HG03469 (cell line): ENCODE data around the gene SPTBN4.
"Not testable (repeated sequence)": the region's sequence is repeated elsewhere in the genome, so short reads cannot be mapped to it uniquely, and the experiment has no call there.

ENCODE experiments used
- ATAC-seq: cut with Tn5 transposase; IDR thresholded peaks from one replicate; pipeline ENCODE4 v1.9.1; 2021; ENCODE audit warnings: mild to moderate bottlenecking, moderate library complexity, moderate number of reproducible peaks; ENCODE audit not compliant: unreplicated experiment

Gene SPTBN4

DNA sequence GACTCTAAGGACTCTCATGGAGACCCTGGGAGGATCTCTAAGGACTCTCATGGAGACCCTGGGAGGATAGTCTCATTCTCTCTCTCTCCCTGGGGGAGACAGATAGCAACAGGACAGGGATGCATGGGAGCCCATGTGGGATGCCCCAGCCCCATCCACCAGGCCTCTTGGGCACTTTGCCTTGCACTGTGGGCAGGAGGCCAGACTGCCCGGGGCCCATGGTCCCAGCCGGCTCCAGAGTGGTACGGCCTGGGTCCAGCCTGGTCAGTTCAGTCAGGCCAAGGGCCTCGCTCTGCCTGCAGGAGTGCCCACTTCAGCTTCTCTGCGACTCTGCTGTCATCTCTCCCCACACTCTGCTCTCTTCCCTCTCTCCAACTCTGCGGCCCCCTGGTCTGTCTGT is 61.3 kb downstream of the SPTBN4 start:
- no peak for ATAC-seq

DNA sequence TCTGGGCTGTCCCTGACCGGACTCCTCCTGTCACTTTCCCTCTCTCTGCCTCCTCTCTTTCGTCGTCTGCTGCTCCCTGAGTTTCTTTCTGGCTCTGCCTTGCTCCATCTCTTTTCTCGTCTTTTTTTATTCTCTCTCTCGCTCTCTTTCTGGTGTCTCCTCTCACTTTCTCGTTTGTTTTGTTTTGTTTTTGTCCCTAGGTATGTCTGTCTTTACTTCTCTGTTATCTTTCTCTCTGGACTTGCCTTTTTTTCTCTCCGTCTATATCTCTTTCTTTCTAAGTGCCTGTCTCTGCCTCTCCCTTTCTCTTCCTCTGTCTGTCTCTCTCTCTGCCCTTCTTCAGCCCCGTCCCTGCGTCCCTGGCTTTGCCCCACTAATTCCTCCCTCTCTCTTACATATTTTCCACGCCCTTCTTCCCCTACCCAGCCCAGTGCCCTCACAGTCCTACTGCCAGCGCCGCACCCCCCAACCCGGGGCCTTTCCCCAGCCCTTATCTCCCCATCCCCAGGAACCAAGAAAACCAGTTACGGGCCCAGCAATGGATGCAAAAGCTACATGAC is 61.8 kb downstream of the SPTBN4 start:
- ATAC-seq, result no peak

DNA sequence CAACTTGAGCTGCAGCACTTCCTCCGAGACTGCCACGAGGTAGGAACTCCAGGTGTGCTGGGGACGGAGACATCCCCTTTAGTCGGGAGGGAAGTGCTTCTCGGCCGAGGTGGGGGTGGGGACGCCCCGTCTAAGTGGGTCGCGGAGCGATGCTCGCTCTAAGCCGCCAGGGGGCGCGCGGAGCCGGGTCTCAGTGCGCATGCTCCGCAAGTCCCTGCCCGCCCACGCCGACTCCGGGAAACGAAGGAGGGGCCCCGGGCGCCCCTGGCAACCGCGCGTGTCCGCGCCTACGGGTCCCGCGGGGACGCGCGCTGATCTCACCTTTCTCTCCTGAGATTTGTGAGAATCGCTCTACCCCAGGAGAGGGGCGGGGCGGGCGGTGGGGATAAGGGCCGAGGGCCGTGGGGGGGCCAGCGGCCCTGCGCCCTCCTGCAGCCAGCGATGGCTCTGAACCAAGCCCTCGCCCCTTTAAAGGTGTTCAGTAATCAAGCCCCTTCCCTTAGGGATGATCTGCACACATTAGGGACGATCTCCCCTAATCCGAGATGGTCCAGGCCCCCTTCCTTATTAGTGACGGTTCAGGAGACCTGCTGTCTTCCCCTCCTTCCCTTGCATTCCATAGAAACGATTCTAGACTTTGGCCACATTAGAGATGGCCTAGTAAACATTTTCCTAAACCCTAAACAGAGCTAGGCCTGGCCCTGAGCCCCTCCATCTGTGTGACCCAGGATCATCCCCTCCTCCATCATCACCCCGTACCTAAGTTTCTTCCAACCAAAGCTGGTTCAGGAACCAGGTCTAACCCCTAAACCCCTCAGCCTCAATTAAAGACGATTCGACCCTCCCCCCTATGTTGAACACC is 62.5 kb downstream of the SPTBN4 start:
- no peak for ATAC-seq

DNA sequence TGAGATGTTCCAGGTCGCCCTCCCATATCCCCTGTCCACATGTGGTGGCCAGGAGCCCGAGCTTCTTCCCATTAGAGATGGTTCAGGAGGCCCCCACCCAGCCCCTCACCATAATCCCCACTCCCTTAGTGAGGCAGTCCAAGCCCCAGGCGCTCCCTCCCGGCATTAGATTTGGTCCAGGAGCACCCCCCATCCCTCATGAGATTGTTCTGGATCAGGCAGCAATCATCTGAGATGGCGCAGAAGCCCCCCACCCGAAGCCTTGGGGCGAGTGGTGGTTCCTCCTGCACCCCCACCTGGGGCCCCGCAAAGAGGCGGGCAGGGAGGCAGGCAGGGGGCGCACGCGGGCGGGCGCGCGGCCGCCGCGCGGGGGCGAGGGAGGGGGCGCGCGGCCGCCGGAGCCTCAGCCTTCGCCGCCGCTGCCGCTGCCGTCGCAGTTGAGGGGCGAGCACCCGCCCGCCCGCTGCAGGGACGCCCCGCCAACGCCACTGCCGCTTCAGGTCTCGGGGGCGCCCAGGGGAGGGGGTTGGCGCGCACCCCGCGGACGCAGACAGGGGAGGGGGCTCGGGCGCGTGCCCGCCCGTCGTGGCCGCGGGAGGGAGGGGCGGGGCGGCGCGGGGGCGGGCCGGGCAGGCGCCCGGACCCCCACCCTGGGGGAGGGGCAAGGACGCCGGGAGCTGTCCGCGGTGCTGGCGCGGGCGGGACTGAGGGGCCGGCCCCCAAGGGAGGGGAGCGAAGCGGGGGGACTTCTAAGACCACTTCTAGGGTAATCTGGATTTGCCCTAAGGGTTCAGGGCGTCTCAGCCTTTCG is 63.5 kb downstream of the SPTBN4 start:
- no peak for ATAC-seq

DNA sequence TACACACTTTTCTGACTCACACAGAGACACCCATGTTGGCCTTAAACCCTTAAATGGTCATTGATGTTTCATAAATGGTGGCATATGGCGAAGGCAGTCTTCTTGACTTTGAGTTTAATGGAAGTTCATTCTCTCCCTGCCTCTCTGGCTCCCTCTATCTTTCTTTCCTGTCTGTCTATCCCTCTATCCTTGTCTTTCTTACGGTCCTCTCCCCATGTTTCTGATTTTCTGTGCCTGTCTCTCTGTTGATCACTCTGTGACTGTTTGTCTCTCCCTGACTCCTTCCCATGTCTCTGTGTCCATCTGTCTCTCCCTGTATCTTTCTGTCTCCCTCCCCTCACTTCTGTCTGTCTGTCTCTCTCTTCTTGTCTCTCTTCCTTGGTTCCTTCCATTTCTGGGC is 66.7 kb downstream of the SPTBN4 start:
- ATAC-seq, result no peak

DNA sequence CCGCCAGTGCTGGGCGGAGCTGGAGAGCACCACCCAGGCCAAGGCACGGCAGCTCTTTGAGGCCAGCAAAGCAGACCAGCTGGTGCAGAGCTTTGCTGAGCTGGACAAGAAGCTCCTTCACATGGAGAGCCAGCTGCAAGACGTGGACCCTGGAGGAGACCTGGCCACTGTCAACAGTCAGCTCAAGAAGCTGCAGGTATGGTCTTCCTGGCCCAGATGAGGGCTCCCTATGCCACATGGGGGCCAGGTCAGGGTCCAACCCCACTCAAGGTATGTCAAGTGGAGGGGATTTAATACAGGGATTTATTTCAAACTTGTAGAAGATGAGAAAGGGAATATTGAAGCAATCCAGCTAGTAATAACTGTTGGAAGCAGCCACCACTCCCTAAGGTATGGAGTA is 67.3 kb downstream of the SPTBN4 start:
- no peak for ATAC-seq

DNA sequence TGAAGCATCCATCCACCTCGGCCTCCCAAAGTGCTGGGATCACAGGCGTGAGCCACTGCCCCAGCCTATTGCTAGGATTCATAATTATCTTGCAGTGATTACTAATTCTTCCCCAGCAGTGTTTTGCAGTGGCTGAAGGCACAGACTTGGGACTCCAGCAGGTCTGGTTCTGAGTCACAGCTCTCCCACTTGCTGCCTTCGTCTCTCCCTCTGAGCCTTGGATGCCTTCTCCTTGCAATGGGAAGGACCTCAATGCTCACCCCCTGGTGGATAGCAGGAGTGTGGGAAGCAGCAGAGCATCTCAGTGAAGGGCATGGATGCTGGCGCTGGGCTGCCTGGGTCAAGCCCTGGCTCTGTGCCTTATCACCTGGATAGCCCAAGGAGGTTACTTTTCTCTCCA is 72.3 kb downstream of the SPTBN4 start:
- no peak for ATAC-seq

DNA sequence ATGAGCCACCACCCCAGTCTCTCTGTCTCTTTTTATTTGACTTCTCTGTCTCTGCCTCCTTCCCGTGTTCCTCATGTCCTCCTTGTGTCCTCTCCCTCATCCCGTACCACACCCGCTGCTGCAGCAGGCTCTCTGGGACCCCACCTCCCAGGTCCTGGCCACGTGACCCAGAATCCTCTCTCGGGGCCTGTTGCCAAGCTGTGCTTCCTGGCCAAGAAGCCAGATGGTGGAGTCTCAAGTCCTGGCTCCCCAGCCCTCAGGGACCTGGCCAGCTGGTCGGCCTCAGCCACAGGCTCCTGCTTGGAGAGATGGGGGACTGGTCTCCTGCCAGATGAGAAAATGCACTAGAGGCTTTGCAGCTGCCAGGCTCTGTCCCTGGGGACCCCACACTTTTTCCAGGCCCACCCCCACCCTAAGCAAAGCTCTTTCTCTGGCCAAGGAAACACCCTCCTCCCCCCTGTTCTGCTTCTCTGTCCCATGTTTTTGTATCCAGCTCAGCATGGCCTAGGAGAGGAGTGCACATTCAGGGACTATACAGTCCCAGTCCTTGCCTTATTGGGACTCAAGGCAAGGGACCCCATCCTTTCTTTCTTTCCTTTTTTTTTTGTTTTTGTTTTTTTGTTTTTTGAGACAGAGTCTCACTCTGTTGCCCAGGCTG is 75.5 kb downstream of the SPTBN4 start:
- ATAC-seq, result no peak

DNA sequence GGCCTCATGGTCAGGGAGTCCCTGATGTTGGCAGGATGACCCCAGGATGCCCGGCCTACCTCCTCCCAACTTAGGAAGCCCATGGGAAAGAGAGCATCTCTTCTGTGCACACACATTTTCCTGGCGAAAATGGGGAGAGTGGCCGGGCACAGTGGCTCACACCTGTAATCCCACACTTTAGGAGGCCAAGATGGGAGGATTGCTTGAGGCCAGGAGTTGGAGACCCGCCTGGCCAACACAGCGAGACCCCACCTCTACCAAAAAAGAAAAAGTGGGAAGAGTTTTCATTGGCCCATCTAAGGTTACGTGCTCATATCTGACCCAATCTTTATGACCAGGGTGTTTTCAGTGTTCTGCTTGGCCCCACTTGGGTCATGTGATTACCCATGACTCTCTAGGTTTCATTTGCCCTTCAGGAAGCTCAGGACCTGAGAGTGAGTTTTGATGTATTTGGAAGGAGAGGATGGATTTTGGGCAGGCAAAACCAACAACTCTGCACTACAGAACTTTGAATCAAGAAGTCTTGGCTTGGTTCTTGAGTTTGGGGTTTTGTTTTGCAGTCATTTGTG is 76.3 kb downstream of the SPTBN4 start:
- ATAC-seq, result no peak

DNA sequence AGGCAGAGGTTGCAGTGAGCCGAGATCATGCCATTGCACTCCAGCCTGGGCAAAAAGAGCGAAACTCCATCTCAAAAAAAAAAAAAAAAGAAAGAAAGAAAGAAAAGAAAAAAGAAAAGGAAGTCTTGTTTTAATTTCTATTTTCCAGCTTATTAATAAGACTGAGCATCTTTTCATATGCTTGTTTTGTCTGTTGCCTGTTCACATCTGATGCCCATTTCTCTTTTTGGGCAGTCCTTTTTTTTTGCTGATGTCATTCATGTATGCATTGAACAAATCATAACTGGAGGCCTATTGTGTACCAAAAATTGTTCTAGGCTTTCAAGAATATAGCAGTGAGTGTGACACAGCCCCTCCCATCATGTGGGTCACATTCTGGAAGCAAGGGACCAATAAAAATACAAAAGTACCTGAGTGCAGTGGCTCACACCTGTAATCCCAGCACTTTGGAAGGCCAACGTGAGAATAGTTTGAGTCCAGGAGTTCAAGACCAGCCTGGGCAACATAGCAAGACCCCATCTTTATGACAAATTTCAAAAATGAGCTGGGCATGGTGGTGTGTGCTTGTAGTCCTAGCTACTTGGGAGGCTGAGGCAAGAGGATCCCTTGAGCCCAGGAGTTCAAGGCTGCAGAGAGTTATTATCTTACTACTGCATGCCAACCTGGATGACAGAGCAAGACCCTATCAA is 79.5 kb downstream of the SPTBN4 start:
- not testable (repeated sequence) for ATAC-seq

DNA sequence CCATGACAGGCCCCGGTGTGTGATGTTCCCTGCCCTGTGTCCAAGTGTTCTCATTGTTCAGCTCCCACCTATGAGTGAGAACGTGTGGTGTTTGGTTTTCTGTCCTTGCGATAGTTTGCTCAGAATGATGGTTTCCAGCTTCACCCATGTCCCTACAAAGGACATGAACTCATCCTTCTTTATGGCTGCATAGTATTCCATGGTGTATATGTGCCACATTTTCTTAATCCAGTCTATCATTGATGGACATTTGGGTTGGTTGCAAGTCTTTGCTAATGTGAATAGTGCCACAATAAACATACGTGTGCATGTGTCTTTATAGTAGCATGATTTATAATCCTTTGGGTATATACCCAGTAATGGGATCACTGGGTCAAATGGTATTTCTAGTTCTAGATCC is 80.4 kb downstream of the SPTBN4 start:
- ATAC-seq, result not testable (repeated sequence)

DNA sequence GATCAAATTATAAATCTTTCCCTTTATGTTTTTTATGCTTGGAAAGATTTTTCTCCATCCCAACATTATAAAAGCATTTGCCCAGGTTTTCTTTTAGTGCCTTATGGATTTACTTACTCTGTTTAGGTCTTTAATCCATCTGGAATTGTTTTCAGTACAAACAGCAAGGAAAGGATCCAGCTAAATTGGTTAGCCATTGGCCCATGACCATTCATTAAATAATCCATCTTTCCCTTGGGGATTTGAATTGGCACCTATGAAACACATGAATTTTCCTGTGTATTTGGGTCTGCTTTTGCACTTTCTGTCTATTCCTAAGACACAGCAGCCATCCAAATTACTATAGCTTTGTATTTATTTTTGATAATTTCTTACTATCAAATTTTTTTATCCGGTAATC is 81.0 kb downstream of the SPTBN4 start:
- no peak for ATAC-seq

DNA sequence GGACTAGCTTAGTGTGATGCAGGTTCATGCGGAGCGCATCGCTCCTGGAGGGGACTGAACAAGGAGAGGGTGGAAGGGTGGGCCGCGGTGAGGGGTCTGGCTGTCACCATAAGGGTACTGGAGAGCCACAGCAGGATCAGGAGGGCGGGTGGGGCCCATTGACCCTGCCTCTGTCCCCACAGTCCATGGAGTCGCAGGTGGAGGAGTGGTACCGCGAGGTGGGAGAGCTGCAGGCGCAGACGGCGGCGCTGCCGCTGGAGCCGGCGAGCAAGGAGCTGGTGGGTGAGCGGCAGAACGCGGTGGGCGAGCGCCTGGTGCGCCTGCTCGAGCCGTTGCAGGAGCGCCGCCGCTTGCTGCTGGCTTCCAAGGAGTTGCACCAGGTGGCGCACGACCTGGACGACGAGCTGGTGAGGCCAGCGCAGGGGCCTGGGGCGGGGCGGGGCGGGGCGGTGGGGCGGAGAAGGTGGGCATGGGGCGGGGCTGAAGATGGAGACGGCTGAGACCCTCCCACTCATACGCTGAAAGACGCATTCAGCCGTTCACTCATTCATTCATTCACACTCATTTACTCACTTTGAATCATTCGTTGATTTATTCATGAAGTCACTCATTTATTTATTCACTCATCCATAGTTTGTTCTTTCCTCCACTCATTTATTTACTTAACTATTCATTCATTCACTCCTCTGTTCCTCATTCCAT is 82.4 kb downstream of the SPTBN4 start:
- no peak for ATAC-seq

DNA sequence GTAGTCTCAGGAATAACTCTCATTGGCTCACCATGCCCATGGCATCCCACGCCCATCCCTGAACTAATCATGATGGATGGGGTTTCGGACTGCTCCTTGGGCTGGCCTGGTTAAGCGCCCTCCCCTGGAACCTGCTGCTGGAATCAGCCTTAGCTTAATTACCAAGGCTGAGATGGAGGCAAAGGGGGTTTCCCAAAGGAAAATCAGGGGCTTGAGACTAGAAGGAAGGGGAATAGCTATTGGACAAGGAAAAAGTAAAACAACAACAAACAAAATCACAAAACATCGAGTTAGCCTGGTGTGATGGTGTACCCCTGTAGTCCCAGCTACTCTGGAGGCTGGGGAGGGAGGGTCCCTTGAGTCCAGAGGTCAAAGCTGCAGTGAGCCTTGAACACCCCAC is 84.2 kb downstream of the SPTBN4 start:
- no peak for ATAC-seq

DNA sequence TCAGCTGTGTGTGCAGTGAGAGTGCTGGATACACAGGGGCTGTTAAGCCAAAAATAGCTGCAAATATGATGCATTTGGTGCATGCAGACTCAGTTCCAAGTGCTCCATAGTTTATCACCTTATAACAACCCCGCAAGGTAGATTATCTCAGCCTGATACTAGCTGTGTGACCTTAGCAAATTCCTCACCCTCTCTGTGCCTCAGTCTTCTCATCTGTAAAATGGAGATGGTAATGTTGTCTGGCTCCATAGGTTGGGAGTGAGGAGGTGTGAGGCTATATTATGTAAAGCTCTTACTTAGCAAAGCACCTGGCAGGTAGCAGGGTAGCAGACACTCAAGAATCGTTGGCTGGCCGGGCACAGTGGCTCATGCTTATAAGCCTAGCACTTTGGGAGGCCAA is 86.0 kb downstream of the SPTBN4 start:
- ATAC-seq, result no peak

DNA sequence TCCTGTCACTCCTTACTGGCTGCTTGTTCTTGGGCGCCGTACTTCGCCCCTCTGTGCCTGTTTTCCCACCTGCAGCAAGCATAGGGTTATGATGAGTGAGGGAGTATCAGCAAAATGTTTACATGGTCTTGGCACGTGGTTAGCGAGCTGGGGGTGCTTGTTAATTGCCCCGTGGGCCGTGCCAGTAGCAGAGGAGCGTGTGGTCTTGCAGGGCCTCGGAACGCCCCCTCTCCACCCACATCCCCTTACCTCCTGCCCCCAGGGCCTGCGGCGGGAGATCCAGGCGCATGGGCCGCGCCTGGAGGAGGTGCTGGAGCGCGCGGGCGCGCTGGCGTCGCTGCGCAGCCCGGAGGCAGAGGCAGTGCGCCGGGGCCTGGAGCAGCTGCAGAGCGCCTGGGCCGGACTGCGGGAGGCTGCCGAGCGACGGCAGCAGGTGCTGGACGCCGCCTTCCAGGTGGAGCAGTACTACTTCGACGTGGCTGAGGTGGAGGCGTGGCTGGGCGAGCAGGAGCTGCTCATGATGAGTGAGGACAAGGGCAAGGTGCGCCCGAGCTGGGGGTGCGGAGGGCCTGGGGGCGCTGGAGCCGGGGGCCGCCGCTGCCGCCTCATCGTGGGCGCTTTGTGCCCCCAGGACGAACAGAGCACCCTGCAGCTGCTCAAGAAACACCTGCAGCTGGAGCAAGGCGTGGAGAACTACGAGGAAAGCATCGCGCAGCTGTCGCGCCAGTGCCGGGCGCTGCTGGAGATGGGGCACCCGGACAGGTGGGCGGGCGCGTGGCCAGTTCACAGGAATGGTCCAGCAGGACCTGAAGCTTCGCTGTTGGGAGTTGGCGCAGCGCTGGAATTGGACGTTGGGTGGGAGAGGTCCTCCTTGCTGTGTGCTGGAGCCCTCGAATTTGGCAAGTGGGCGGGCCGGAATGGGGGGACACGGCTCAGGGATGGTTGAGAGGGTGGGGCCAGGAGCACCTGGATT is 87.4 kb downstream of the SPTBN4 start:
- ATAC-seq, result no peak

DNA sequence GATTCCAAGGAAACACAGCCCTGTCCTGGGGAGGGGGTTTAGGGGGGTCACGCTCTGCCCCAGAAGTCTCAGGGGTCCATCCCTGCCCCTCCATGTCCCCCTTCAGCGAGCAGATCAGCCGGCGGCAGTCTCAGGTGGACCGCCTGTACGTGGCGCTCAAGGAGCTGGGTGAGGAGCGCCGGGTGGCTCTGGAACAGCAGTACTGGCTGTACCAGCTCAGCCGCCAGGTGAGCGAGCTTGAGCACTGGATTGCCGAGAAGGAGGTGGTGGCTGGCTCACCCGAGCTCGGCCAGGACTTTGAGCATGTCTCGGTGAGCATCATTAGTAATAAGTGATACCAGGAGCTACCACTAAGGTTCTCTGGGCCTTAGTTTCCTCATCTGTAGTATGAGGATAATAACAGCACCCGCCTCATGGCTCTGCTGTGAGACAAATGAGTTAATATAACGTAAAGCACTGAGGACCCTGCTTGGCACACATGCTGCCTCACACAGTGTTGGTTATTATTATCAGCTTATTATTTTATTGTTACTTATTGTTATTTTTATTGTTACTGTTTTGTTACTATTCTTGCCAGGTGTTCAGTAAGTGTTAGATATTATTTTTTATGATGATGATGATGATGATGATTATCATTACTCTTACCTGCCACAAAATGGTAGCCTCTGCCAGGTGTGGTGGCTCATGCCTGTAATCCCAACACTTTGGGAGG is 89.3 kb downstream of the SPTBN4 start:
- no peak for ATAC-seq

DNA sequence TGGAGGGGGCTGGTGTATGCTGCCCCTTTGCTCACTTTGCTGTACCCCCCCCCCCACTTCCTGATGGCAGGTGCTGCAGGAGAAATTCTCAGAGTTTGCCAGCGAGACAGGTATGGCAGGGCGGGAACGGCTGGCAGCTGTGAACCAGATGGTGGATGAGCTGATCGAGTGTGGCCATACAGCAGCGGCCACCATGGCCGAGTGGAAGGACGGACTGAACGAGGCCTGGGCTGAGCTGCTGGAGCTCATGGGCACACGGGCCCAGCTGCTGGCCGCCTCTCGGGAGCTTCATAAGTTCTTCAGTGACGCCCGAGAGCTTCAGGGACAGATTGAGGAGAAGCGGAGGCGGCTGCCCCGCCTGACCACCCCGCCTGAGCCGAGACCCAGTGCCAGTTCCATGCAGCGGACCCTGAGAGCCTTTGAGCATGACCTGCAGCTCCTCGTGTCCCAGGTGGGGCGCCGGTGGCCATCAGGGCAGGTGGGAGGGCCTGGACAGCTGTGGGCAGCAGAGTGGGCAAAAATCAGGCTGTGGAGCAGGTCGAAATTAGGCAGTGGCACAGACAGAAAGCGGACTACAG is 90.2 kb downstream of the SPTBN4 start:
- no peak for ATAC-seq
